GM21360 (cell line): ENCODE results near the gene TPSD1.
"Not testable (repeated sequence)": the region's sequence is repeated elsewhere in the genome, so short reads cannot be mapped to it uniquely, and the experiment has no call there.

Experiments used
- ATAC-seq: cut with Tn5 transposase; IDR thresholded peaks from one replicate; pipeline ENCODE4 v1.9.1; 2021; ENCODE audit warnings: mild to moderate bottlenecking, moderate library complexity; ENCODE audit not compliant: unreplicated experiment

The TPSD1 gene

GRCh38 chr16:1240436-1240835 lies 15.4 kb upstream of the TPSD1 start, which contains the start of gene TPSAB1:
Gene TPSAB1 (plus strand): TSS chr16:1240705. CDS start chr16:1240939, 234 bp downstream.
- ATAC-seq: not testable (repeated sequence)

GRCh38 chr16:1241081-1241480 lies 14.8 kb upstream of the TPSD1 start:
- not testable (repeated sequence) for ATAC-seq

- not testable (repeated sequence) for ATAC-seq
These were observed 12.5 kb upstream of the TPSD1 start for GRCh38 chr16:1243363-1243762.

GRCh38 chr16:1243907-1244850 lies 11.7 kb upstream of the TPSD1 start:
- ATAC-seq: not testable (repeated sequence)

GRCh38 chr16:1244881-1245280 lies 11.0 kb upstream of the TPSD1 start:
- no peak for ATAC-seq

- no peak for ATAC-seq
These were observed 10.3 kb upstream of the TPSD1 start for GRCh38 chr16:1245452-1246020.

GRCh38 chr16:1247903-1248537 lies 7.8 kb upstream of the TPSD1 start:
- ATAC-seq: not testable (repeated sequence)

GRCh38 chr16:1249031-1249755 lies 6.7 kb upstream of the TPSD1 start:
- not testable (repeated sequence) for ATAC-seq

- ATAC-seq: not testable (repeated sequence)
These were observed 2.0 kb upstream of the TPSD1 start for GRCh38 chr16:1253701-1254364.

- not testable (repeated sequence) for ATAC-seq
These were observed 1.0 kb upstream of the TPSD1 start for GRCh38 chr16:1254821-1255220.

- not testable (repeated sequence) for ATAC-seq
These were observed 516 bp downstream of the TPSD1 start for GRCh38 chr16:1256296-1256873.

- ATAC-seq: no peak
These were observed 1.0 kb downstream of the TPSD1 start for GRCh38 chr16:1256874-1257322.

GRCh38 chr16:1257561-1258224 lies 1.8 kb downstream of the TPSD1 start:
- ATAC-seq: no peak

- no peak for ATAC-seq
These were observed 2.3 kb downstream of the TPSD1 start for GRCh38 chr16:1258225-1258600.

- ATAC-seq: no peak
These were observed 3.3 kb downstream of the TPSD1 start for GRCh38 chr16:1258906-1259759.

- no peak for ATAC-seq
These were observed 3.8 kb downstream of the TPSD1 start for GRCh38 chr16:1259760-1260068.

- ATAC-seq: no peak
These were observed 4.3 kb downstream of the TPSD1 start for GRCh38 chr16:1260101-1260680.
